OCI-LY7 (cell line): ENCODE data around the gene SCYGR1. TPM values are rescaled to one million over a fixed set of nuclear protein-coding genes. Genes with fewer than 3 reads are reported as not detected.

ENCODE experiments used
- BruUV-seq: library from RNA; stranded (reverse); fragments of 400-500 nt; replicated peaks from 2 replicates; lab custom pipeline; 2021; lab: Mats Ljungman, UMichigan
- CTCF ChIA-PET: fragments of 300-600 bp; sonication (Branson Sonifier 250); formaldehyde crosslinking; loops from one replicate; lab custom pipeline; 2022; ENCODE audit warnings: antibody characterized with exemption; ENCODE audit not compliant: unreplicated experiment; lab: Charles Lee
- POLR2A ChIA-PET: fragments of 300-600 bp; sonication (Branson Sonifier 250); formaldehyde crosslinking; loops from one replicate; lab custom pipeline; 2022; ENCODE audit warnings: antibody characterized with exemption; lab: Charles Lee
- DNase-seq: peaks from one replicate; pipeline ENCODE4 v3.0.0-alpha.2; 2015; ENCODE audit warnings: low spot score
- H2AFZ ChIP-seq: fragments of 200-600 bp; sonication (generic), shearing (Covaris generic); 2 replicates; pipeline ENCODE4 v1.6.1; 2014; ENCODE audit warnings: mild to moderate bottlenecking, antibody characterized with exemption, low read length, moderate library complexity
- H3K27ac ChIP-seq: fragments of 200-600 bp; sonication (generic); 2 replicates; pipeline ENCODE4 v1.5.1; 2014; ENCODE audit warnings: mixed run types, low read depth, mild to moderate bottlenecking, moderate library complexity, low read length, inconsistent platforms; ENCODE audit not compliant: poor library complexity, severe bottlenecking
- H3K36me3 ChIP-seq: fragments of 200-600 bp; sonication (generic); 2 replicates; pipeline ENCODE4 v1.6.1; 2014; ENCODE audit warnings: mild to moderate bottlenecking, antibody characterized with exemption, low read length, moderate library complexity, mixed read lengths; ENCODE audit not compliant: insufficient read depth
- H3K4me1 ChIP-seq: fragments of 200-600 bp; sonication (generic); 2 replicates; pipeline ENCODE4 v1.5.1; 2014; ENCODE audit warnings: mild to moderate bottlenecking, low read length; ENCODE audit not compliant: insufficient read depth, poor library complexity, severe bottlenecking
- H3K4me2 ChIP-seq: fragments of 200-600 bp; sonication (generic); 2 replicates; pipeline ENCODE4 v1.6.1; 2014; ENCODE audit warnings: mild to moderate bottlenecking, low read length
- H3K4me3 ChIP-seq: fragments of 200-600 bp; sonication (generic); 2 replicates; pipeline ENCODE4 v1.5.1; 2014; ENCODE audit warnings: mild to moderate bottlenecking, low read depth, low read length; ENCODE audit not compliant: poor library complexity, severe bottlenecking
- H3K79me2 ChIP-seq: fragments of 200-600 bp; sonication (generic); 2 replicates; pipeline ENCODE4 v1.6.1; 2016; ENCODE audit warnings: low read depth, mild to moderate bottlenecking, low read length, moderate library complexity, mixed read lengths; ENCODE audit not compliant: insufficient read depth
- H3K9me2 ChIP-seq: fragments of 200-600 bp; sonication (generic); 2 replicates; pipeline ENCODE4 v1.6.1; 2016; ENCODE audit warnings: mild to moderate bottlenecking, low read length, mixed read lengths; ENCODE audit not compliant: insufficient read depth
- H3K9me3 ChIP-seq: fragments of 200-600 bp; sonication (generic); 2 replicates; pipeline ENCODE4 v1.6.1; 2014; ENCODE audit warnings: mild to moderate bottlenecking, mixed run types, low read length, mixed read lengths
- H4K20me1 ChIP-seq: fragments of 200-600 bp; sonication (generic); 2 replicates; pipeline ENCODE4 v1.6.1; 2014; ENCODE audit warnings: mild to moderate bottlenecking, antibody characterized with exemption, low read length, moderate library complexity, mixed read lengths; ENCODE audit not compliant: insufficient read depth
- CTCF ChIP-seq: fragments of 200-600 bp; sonication (generic); conservative IDR thresholded peaks from 2 replicates; pipeline ENCODE4 v1.5.1; 2014; ENCODE audit warnings: mild to moderate bottlenecking, antibody characterized with exemption, low read length, moderate library complexity, mixed read lengths
- EZH2phosphoT487 ChIP-seq: fragments of 200-600 bp; sonication (generic); IDR thresholded peaks from 2 replicates; pipeline ENCODE4 v1.6.1; 2018; ENCODE audit warnings: low read depth, borderline replicate concordance, mild to moderate bottlenecking, mixed run types, antibody characterized with exemption, low read length, moderate library complexity, mixed read lengths
- intact Hi-C: fragments of 100-400 bp; cut with micrococcal nuclease; formaldehyde crosslinking; loops from one replicate; pipeline ENCODE4 v1.10.0; 2022; ENCODE audit not compliant: unreplicated experiment
- total RNA-seq, 2 experiments: library from RNA; depleted of rRNA in 1 of 2; stranded (reverse); fragments of >200 nt in 1 of 2; shearing (Covaris generic) in 1 of 2; gene quantifications; 2 replicates each; pipeline ENCODE4 v1.2.3, GENCODE V29; 2014 to 2022

Gene SCYGR1
- total RNA-seq, 2 experiments from 2014 or later: not detected

- H3K79me2 ChIP-seq: no peaks in the 10 kb centered on the region
- DNase-seq: no peak
- H4K20me1 ChIP-seq: no peaks in the 10 kb centered on the region
- H3K4me1 ChIP-seq: no peaks in the 10 kb centered on the region
- TF ChIP-seq EZH2phosphoT487: no peak
- no peak for TF ChIP-seq CTCF
- no peak overlapping the region for H2AFZ ChIP-seq
- intact Hi-C loops: no loop called here
- BruUV-seq: no TSS peak
- no peak overlapping the region for H3K4me3 ChIP-seq
- no peaks in the 10 kb centered on the region for H3K36me3 ChIP-seq
- H3K4me2 ChIP-seq: no peak overlapping the region
- POLR2A ChIA-PET: interaction anchor here (1.2 kb wide), 1 partner anchor 10 kb away, joined by 5 read pairs; no protein-coding TSS in a partner anchor
- H3K9me3 ChIP-seq: peaks cover 4% of the 10 kb centered on the region
- CTCF ChIA-PET: no interaction called here
- no peak overlapping the region for H3K27ac ChIP-seq
- no peaks in the 10 kb centered on the region for H3K9me2 ChIP-seq
Observed at GRCh38 chr2:227430639-227431038, 42.9 kb upstream of the SCYGR1 start.

GRCh38 chr2:227428731-227429285, 41.1 kb upstream of the SCYGR1 start:
- H3K4me1 ChIP-seq: no peaks in the 10 kb centered on the region
- intact Hi-C loops: no loop called here
- POLR2A ChIA-PET: no interaction called here

More at GRCh38 chr2:227428731-227429285, 41.1 kb upstream of the SCYGR1 start:
- Histone ChIP-seq H3K9me3 (peaks cover 4% of the 10 kb centered on the region), H3K36me3 (no peaks in the 10 kb centered on the region), H3K79me2 (no peaks in the 10 kb centered on the region), H3K9me2 (no peaks in the 10 kb centered on the region), H4K20me1 (no peaks in the 10 kb centered on the region), H3K4me2 (no peak overlapping the region), H3K4me3 (no peak overlapping the region), H2AFZ (no peak overlapping the region), H3K27ac (no peak overlapping the region)
- CTCF ChIA-PET: no interaction called here
- no TSS peak for BruUV-seq
- DNase-seq: no peak
- TF ChIP-seq CTCF (no peak), EZH2phosphoT487 (no peak)
